ENCODE measurements around the gene DLX6. TPM values are rescaled to one million over a fixed set of nuclear protein-coding genes. Genes with fewer than 3 reads are reported as not detected.

Gene DLX6
- total and polyA plus RNA-seq, 2 of the 8 experiments (the other 6 are each of a cell fraction or from before 2014, with no cell fraction given) = not detected

GRCh38 chr7:96996958-96997511 lies 8.3 kb upstream of the DLX6 start:
- H2AFZ ChIP-seq (ENCODE audit: low read length) = no peak overlapping the region
- peak overlapping the region; percentile 52 to 62; a peak in 3 of 4 replicates for H3K4me2 ChIP-seq (ENCODE audit: insufficient read depth in 1 of 2, low read depth in 2 of 2, low read length in 2 of 2)
- H3K9me3 ChIP-seq (ENCODE audit: insufficient read depth in 2 of 2, low read depth in 1 of 2, low read length in 1 of 2) = peaks cover 0 to 5% of the 10 kb centered on the region in 2 experiments; a peak in 1 of 4 replicates
- H3K4me1 ChIP-seq (replicated peaks in 1 of 4; ENCODE audit: control insufficient read depth in 3 of 4, insufficient read depth in 4 of 4, low read length in 3 of 4) = peaks cover 16 to 42% (median 28%) of the 10 kb centered on the region in 4 experiments
- ChIA-PET POLR2A (ENCODE audit: partially characterized antibody) (interaction anchor here (1.2 kb wide), 1 partner anchor 27 kb away, joined by 3 read pairs; no protein-coding TSS in a partner anchor), CTCF (ENCODE audit: partially characterized antibody) (interaction anchor here (1.3 to 12.6 kb wide), 3 partner anchors 10 to 30 kb away, joined by 4 to 150 read pairs (median 13); no protein-coding TSS in a partner anchor)
- H3K18ac ChIP-seq (ENCODE audit: extremely low read depth, low read length) = no peak overlapping the region
- H3K4ac ChIP-seq (replicated peaks; ENCODE audit: insufficient read length, low read depth, low read length) = no peak overlapping the region
- WGBS, 2 experiments (ENCODE audit: extremely low coverage in 1 of 2, insufficient coverage in 1 of 2, insufficient read length in 1 of 2, insufficient replicate concordance in 2 of 2, low coverage in 1 of 2, low lambda C conversion rate in 2 of 2, missing lambda C conversion rate in 1 of 2) = 12% methylated on average over 11 of the region's 14 CpGs; no CpG with 5 or more reads in 1 of the 2 experiments
- H3K27ac ChIP-seq (ENCODE audit: low read depth, low read length) = no peak overlapping the region
- no peak overlapping the region for H3K23ac ChIP-seq (ENCODE audit: insufficient read length)
- no peak overlapping the region for H3K14ac ChIP-seq (ENCODE audit: insufficient read length)
- H3K56ac ChIP-seq (replicated peaks; ENCODE audit: insufficient read length, low read depth, low read length) = no peak overlapping the region
- H3K9ac ChIP-seq (replicated peaks in 1 of 4; ENCODE audit: extremely low read depth in 1 of 4, low read depth in 3 of 4, low read length in 3 of 4) = no peak overlapping the region
- H4K8ac ChIP-seq (ENCODE audit: extremely low read depth, insufficient read depth, low read length) = no peak overlapping the region
- H4K20me1 ChIP-seq (replicated peaks in 1 of 2; ENCODE audit: control insufficient read depth in 1 of 2, insufficient read depth in 2 of 2, low read length in 2 of 2) = peaks cover 10 to 42% of the 10 kb centered on the region in 2 experiments
- no peaks in the 10 kb centered on the region for H3K79me2 ChIP-seq (ENCODE audit: control insufficient read depth in 1 of 2, insufficient read depth in 2 of 2, low read length in 2 of 2)
- peaks cover 83 to 99% (median 94%) of the 10 kb centered on the region in 4 experiments for H3K27me3 ChIP-seq (replicated peaks in 1 of 4; ENCODE audit: control insufficient read depth in 3 of 4, extremely low read depth in 1 of 4, insufficient read depth in 3 of 4, low read length in 3 of 4)
- H3K79me1 ChIP-seq (ENCODE audit: low read depth, low read length) = no peaks in the 10 kb centered on the region
- FAIRE-seq (no peak), DNase-seq (ENCODE audit: low read depth in 1 of 2, low spot score in 2 of 2) (no peak)
- no peak overlapping the region for H4K91ac ChIP-seq (replicated peaks; ENCODE audit: insufficient read length, low read length)
- peaks cover 0 to 5% (median 0%) of the 10 kb centered on the region in 4 experiments; a peak in 1 of 8 replicates for H3K36me3 ChIP-seq (ENCODE audit: control insufficient read depth in 2 of 4, insufficient read depth in 4 of 4, low read length in 3 of 4)
- H2BK15ac ChIP-seq (ENCODE audit: low read length) = 0 out of 2 replicates have a peak overlapping the region, but pooled peaks have one; percentile 85
- no peak overlapping the region for H4K5ac ChIP-seq (ENCODE audit: insufficient read length, low read depth, low read length)
- no peak overlapping the region for H2AK5ac ChIP-seq (ENCODE audit: low read depth, low read length)
- H2BK120ac ChIP-seq (replicated peaks; ENCODE audit: low read depth, low read length) = no peak overlapping the region
- 0 out of 2 replicates have a peak overlapping the region, but pooled peaks have one; percentile 55 for H2BK12ac ChIP-seq (ENCODE audit: low read depth, low read length)
- no peak overlapping the region for H2BK20ac ChIP-seq (ENCODE audit: low read length)
- H3K23me2 ChIP-seq (ENCODE audit: low read depth, low read length) = no peaks in the 10 kb centered on the region; the same call in 1 of the 2 replicates
- peak overlapping the region in 1 of 4 experiments; percentile 41; a peak in 1 of 8 replicates for H3K4me3 ChIP-seq (ENCODE audit: extremely low read depth in 1 of 4, insufficient read depth in 2 of 4, low read depth in 3 of 4, low read length in 4 of 4)
- no peak overlapping the region; the same call in 1 of the 2 replicates for H2BK5ac ChIP-seq (ENCODE audit: low read depth, low read length)
- TF ChIP-seq EGR1 (IDR thresholded peaks at IDR 0.05; ENCODE audit: borderline replicate concordance, low read depth, low read length) = no peak
- TF ChIP-seq NANOG (IDR thresholded peaks at IDR 0.05; ENCODE audit: insufficient read depth, low read depth, low read length, poor library complexity, severe bottlenecking) = no peak
- TF ChIP-seq MAFK (IDR thresholded peaks at IDR 0.05; ENCODE audit: low read depth, low read length) = no peak
- no peak for TF ChIP-seq HDAC6 (IDR thresholded peaks at IDR 0.05; ENCODE audit: low read depth, low read length)
- no peak for TF ChIP-seq GTF2F1 (IDR thresholded peaks at IDR 0.05; ENCODE audit: borderline replicate concordance, low read depth, low read length)
- TF ChIP-seq, protein P1, sequence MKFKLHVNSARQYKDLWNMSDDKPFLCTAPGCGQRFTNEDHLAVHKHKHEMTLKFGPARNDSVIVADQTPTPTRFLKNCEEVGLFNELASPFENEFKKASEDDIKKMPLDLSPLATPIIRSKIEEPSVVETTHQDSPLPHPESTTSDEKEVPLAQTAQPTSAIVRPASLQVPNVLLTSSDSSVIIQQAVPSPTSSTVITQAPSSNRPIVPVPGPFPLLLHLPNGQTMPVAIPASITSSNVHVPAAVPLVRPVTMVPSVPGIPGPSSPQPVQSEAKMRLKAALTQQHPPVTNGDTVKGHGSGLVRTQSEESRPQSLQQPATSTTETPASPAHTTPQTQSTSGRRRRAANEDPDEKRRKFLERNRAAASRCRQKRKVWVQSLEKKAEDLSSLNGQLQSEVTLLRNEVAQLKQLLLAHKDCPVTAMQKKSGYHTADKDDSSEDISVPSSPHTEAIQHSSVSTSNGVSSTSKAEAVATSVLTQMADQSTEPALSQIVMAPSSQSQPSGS (IDR thresholded peaks at IDR 0.05; ENCODE audit: low read length) = no peak
- no peak for TF ChIP-seq MAX (IDR thresholded peaks at IDR 0.05)
- no peak for TF ChIP-seq CEBPB (IDR thresholded peaks at IDR 0.05; ENCODE audit: low read depth, low read length)
- peak; percentile 82; the same call in 1 of the 2 replicates for TF ChIP-seq SUZ12 (IDR thresholded peaks at IDR 0.05; ENCODE audit: low read length)
- TF ChIP-seq TCF12 (IDR thresholded peaks at IDR 0.05; ENCODE audit: low read depth, low read length) = no peak
- no peak for TF ChIP-seq KDM1A (IDR thresholded peaks at IDR 0.05; ENCODE audit: borderline replicate concordance, low read length)
